ENCODE data around the gene MNAT1. TPM values are rescaled to one million over a fixed set of nuclear protein-coding genes. Genes with fewer than 3 reads are reported as not detected.
A peak's percentile ranks its signal among the peaks of the same experiment; 100 is the strongest.

MNAT1 gene
- total RNA-seq, 1 donor from 2014 or later: 54.1 TPM

DNA sequence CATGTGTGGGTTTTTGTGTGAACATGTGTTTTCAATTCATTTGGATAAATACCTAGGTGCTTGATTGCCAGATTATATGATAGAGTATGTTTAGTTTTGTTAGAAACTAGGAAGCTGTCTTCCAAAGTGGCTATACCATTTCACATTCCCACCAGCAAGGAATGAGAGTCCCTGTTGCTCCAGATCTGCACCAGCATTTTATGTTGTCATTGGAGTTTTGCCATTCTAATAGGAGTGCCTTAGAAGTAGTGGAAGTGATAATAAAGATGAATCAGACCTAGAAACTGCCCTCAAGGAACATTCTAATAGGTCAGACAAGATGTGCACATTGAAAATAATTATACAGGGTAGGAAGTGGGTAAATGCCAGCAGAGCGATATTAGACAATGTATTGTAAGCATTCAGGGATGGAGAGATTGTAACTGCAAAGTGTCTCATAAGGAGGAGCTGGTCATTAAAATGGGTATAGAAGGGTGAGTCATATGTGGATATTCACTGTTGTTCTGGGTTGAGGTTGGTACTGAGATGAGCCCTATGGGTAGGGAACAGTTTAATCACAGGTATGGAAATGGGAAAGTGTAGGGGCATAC, 71.4 kb downstream of the MNAT1 start:
- no peak overlapping the region for H3K4me3 Mint-ChIP-seq (ENCODE audit: low read depth)
- H3K27ac Mint-ChIP-seq: no peak overlapping the region
- H3K9me3 Mint-ChIP-seq (ENCODE audit: low read depth): peaks cover 10% of the 10 kb centered on the region
- peaks cover 22% of the 10 kb centered on the region for H3K36me3 Mint-ChIP-seq (ENCODE audit: insufficient read depth)
- no peak for TF ChIP-seq CTCF (IDR thresholded peaks at IDR 0.05; ENCODE audit: unreplicated experiment)
- no peaks in the 10 kb centered on the region for H3K27me3 Mint-ChIP-seq
- no peaks in the 10 kb centered on the region for H3K4me1 Mint-ChIP-seq (ENCODE audit: low read depth)
- no peak for DNase-seq (ENCODE audit: low spot score, unreplicated experiment)

DNA sequence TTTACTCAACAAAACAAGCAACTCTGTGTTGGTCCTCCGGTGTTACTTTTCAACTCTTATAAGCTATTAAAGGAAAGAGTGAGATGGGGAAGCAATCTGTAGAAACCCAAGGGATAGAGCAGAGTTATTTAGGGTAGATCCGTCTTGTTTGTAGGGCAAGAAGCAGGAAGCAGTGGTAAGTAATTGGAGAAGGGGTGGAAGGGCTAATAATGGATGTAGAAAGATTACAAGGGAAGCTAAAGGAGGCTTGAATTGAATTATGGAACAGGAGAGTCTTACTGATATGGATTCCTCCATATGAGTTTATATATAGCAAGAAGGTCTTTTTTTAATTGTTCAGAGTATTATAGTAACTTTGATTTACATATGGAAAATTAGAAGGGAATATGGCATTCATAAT, 72.7 kb downstream of the MNAT1 start:
- no peak for TF ChIP-seq CTCF (IDR thresholded peaks at IDR 0.05; ENCODE audit: unreplicated experiment)
- Mint-ChIP-seq H3K27ac (no peak overlapping the region), H3K36me3 (ENCODE audit: insufficient read depth) (peaks cover 21% of the 10 kb centered on the region), H3K4me3 (ENCODE audit: low read depth) (no peak overlapping the region), H3K4me1 (ENCODE audit: low read depth) (no peaks in the 10 kb centered on the region), H3K9me3 (ENCODE audit: low read depth) (peaks cover 10% of the 10 kb centered on the region), H3K27me3 (no peaks in the 10 kb centered on the region)
- no peak for DNase-seq (ENCODE audit: low spot score, unreplicated experiment)

DNA sequence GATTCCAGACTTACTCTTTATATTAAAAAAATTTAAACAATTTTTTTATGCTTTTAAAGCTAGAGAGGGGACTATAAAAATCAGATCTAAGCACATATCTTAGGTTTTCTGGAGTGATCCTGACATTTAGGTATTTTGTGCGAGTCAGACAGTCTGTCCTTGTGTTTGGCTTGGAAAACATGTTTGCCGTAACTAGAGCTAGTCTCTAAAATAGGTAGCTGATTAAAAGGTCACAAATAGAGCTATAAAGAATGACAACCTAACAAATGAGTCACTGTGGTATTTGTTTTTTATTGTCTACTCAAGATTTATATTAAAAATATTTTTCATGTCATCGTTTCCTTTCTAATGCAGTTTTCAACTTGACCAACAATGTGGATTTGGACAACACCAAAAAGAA, 73.4 kb downstream of the MNAT1 start:
- Mint-ChIP-seq H3K9me3 (ENCODE audit: low read depth) (peaks cover 10% of the 10 kb centered on the region), H3K27ac (no peak overlapping the region), H3K4me3 (ENCODE audit: low read depth) (no peak overlapping the region), H3K27me3 (no peaks in the 10 kb centered on the region), H3K4me1 (ENCODE audit: low read depth) (no peaks in the 10 kb centered on the region), H3K36me3 (ENCODE audit: insufficient read depth) (peaks cover 22% of the 10 kb centered on the region)
- no peak for DNase-seq (ENCODE audit: low spot score, unreplicated experiment)
- TF ChIP-seq CTCF (IDR thresholded peaks at IDR 0.05; ENCODE audit: unreplicated experiment): no peak

- Mint-ChIP-seq H3K27ac (no peak overlapping the region), H3K9me3 (ENCODE audit: low read depth) (peaks cover 3% of the 10 kb centered on the region), H3K4me3 (ENCODE audit: low read depth) (no peak overlapping the region), H3K36me3 (ENCODE audit: insufficient read depth) (peaks cover 20% of the 10 kb centered on the region), H3K27me3 (no peaks in the 10 kb centered on the region), H3K4me1 (ENCODE audit: low read depth) (peaks cover 17% of the 10 kb centered on the region)
- no peak for TF ChIP-seq CTCF (IDR thresholded peaks at IDR 0.05; ENCODE audit: unreplicated experiment)
- DNase-seq (ENCODE audit: low spot score, unreplicated experiment): no peak
Observed at GRCh38 chr14:60812987-60813386, 78.4 kb downstream of the MNAT1 start.

GRCh38 chr14:60815371-60815770, 80.8 kb downstream of the MNAT1 start:
- H3K4me3 Mint-ChIP-seq (ENCODE audit: low read depth): peak overlapping the region; percentile 21
- H3K9me3 Mint-ChIP-seq (ENCODE audit: low read depth): peaks cover 3% of the 10 kb centered on the region
- H3K36me3 Mint-ChIP-seq (ENCODE audit: insufficient read depth): peaks cover 20% of the 10 kb centered on the region
- peak overlapping the region; percentile 90 for H3K27ac Mint-ChIP-seq
- DNase-seq (ENCODE audit: low spot score, unreplicated experiment): no peak
- no peaks in the 10 kb centered on the region for H3K27me3 Mint-ChIP-seq
- TF ChIP-seq CTCF (IDR thresholded peaks at IDR 0.05; ENCODE audit: unreplicated experiment): no peak
- H3K4me1 Mint-ChIP-seq (ENCODE audit: low read depth): peaks cover 24% of the 10 kb centered on the region

Data from progenitor cell of endocrine pancreas (in vitro differentiated cells).